ENCODE results near the gene GPATCH2L. TPM values are rescaled to one million over a fixed set of nuclear protein-coding genes. Genes with fewer than 3 reads are reported as not detected.

Gene GPATCH2L
- total RNA-seq, 1 donor from 2014 or later: 64.0 TPM

GRCh38 chr14:76123426-76124225 is 28.1 kb upstream of the GPATCH2L start:
- no peak for TF ChIP-seq CTCF (IDR thresholded peaks at IDR 0.05; ENCODE audit: insufficient read depth, low read length, severe bottlenecking)
- no peak overlapping the region for H3K4me3 ChIP-seq (ENCODE audit: low read depth, low read length)
- H3K27me3 ChIP-seq (ENCODE audit: control insufficient read depth, insufficient read depth, low read length): no peaks in the 10 kb centered on the region
- H3K36me3 ChIP-seq (ENCODE audit: control insufficient read depth, insufficient read depth, low read length): no peaks in the 10 kb centered on the region
- FAIRE-seq (no peak), DNase-seq (ENCODE audit: low read depth) (no peak)

DNA sequence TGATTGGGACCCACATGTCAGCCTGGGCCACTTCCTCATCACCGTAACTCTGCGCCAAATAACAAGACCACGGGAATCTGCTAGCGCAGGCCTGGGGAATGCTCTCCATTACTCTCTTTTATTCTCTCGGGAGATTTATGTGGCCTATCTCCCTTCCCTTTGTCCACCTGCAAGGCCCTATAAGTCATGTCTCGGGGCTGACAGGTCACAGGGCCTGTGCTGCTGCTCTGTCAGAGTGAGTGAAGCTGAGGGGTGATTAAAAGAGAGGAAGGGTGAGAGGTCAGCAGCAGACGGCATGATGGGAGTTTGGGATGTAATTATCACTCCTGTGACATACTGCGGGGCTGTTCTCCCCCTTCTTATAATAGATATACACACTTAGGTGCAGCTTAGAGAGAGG is 26.2 kb upstream of the GPATCH2L start:
- Histone ChIP-seq H3K36me3 (ENCODE audit: control insufficient read depth, insufficient read depth, low read length) (no peaks in the 10 kb centered on the region), H3K27me3 (ENCODE audit: control insufficient read depth, insufficient read depth, low read length) (peaks cover 2% of the 10 kb centered on the region), H3K4me3 (ENCODE audit: low read depth, low read length) (no peak overlapping the region)
- DNase-seq (ENCODE audit: low read depth) (no peak), FAIRE-seq (no peak)
- TF ChIP-seq CTCF (IDR thresholded peaks at IDR 0.05; ENCODE audit: insufficient read depth, low read length, severe bottlenecking): no peak

- peaks cover 2% of the 10 kb centered on the region for H3K27me3 ChIP-seq (ENCODE audit: control insufficient read depth, insufficient read depth, low read length)
- DNase-seq (ENCODE audit: low read depth): no peak
- FAIRE-seq: peak; percentile 28
- H3K4me3 ChIP-seq (ENCODE audit: low read depth, low read length): no peak overlapping the region
- no peak for TF ChIP-seq CTCF (IDR thresholded peaks at IDR 0.05; ENCODE audit: insufficient read depth, low read length, severe bottlenecking)
- no peaks in the 10 kb centered on the region for H3K36me3 ChIP-seq (ENCODE audit: control insufficient read depth, insufficient read depth, low read length)
Observed at GRCh38 chr14:76126076-76126475, 25.6 kb upstream of the GPATCH2L start.

- no peak overlapping the region for H3K4me3 ChIP-seq (ENCODE audit: low read depth, low read length)
- FAIRE-seq: no peak
- H3K36me3 ChIP-seq (ENCODE audit: control insufficient read depth, insufficient read depth, low read length): no peaks in the 10 kb centered on the region
- peaks cover 2% of the 10 kb centered on the region for H3K27me3 ChIP-seq (ENCODE audit: control insufficient read depth, insufficient read depth, low read length)
- no peak for DNase-seq (ENCODE audit: low read depth)
- TF ChIP-seq CTCF (IDR thresholded peaks at IDR 0.05; ENCODE audit: insufficient read depth, low read length, severe bottlenecking): no peak
Observed at GRCh38 chr14:76129851-76130576, 21.7 kb upstream of the GPATCH2L start.

- DNase-seq (ENCODE audit: low read depth) (no peak), FAIRE-seq (no peak)
- no peaks in the 10 kb centered on the region for H3K36me3 ChIP-seq (ENCODE audit: control insufficient read depth, insufficient read depth, low read length)
- H3K27me3 ChIP-seq (ENCODE audit: control insufficient read depth, insufficient read depth, low read length): peaks cover 4% of the 10 kb centered on the region
- no peak overlapping the region for H3K4me3 ChIP-seq (ENCODE audit: low read depth, low read length)
- TF ChIP-seq CTCF (IDR thresholded peaks at IDR 0.05; ENCODE audit: insufficient read depth, low read length, severe bottlenecking): no peak
Observed at GRCh38 chr14:76131071-76131965, 20.4 kb upstream of the GPATCH2L start.

All from bronchial epithelial cell (primary cell).